8988T (cell line): ENCODE measurements around the gene C3.

Source experiments
- DNase-seq: peaks from one replicate; pipeline ENCODE4 v3.0.0; 2011

C3 gene

DNA sequence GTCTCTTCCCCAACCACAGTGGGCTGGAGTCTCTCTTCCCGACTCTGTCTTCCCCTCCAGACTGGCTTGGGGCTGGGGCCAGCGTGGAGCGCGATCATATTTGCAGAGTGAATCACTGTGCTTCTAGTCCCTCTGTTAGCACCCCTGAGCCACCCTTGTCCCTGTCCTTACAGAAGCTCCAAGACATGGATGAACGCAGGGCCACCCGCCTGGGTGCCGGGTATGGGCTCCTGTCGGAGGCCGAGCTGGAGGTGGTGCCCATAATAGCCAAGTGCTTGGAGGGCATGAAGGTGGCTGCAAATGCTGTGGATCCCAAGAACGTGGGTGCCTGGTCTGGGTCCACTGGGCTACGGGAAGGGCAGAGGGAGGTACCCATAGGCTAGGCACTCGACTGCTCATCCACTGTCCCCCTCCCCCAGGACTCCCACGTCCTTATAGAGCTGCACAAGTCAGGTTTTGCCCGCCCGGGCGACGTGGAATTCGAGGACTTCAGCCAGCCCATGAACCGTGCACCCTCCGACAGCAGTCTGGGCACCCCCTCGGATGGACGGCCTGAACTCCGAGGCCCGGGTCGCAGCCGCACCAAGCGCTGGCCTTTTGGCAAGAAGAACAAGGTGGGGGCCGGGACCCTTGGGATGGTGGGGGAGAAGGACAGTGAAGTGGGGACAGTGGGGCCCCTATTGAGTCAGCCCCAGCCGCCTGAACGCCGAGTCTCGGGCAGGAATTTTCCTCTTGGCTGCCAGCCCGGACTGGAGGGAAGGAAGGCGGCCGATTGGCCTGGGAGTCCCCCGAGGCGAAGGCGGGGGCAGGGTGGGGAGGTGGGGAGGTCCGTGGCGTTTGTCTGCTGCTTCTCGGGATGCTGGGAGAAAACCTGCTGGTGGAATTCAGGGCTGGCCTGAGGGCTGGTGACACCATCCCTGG, 24.2 kb upstream of the C3 start:
- DNase-seq: peak; percentile 75

DNA sequence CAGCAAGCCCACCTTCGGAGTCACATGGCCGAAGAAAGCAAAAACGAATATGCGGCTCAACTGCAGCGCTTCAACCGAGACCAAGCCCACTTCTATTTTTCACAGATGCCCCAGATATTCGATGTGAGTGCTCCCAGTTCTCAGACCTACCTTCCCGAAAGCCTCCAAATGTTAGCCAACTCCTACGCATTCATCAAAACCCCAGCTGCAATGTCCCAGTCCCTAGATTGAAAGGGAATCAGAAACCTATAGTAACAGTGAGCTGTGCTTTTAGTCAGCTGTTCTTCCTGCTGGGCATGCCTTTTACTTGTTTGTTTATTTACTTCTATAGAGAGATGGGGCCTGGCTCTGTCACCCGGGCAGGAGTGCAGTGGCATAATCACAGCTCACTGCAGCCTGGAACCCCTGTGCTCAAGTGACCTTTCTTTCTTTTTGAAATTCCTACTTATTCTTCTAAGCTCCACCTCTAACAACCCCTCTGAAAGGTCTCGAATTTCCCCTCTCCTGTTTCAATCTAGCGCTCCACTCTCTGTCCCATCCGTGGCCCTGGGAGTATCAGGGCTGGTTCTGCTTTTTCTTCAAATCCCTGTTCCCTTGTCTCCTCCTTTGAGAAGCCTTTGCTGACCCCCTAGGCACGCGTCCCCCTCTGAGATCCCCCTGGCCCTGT, 23.4 kb upstream of the C3 start:
- no peak for DNase-seq

DNA sequence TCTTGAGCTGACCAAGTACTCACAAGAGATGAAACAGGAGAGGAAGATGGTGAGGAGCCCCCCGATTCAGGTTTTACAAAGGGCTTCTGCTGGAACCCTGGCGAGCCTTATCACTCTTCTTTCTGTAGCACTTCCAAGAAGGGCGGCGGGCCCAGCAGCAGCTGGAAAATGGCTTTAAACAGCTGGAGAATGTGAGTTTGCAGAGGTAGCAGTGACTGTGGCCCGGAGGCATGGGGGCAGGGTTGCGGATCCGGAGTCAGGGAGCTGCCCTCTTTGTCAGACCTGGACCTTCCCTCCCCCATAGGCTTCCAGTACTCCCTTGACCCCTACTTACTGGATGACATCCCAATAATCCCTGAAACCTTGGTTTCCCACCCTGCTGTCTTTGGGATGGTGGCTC, 22.6 kb upstream of the C3 start:
- no peak for DNase-seq

DNA sequence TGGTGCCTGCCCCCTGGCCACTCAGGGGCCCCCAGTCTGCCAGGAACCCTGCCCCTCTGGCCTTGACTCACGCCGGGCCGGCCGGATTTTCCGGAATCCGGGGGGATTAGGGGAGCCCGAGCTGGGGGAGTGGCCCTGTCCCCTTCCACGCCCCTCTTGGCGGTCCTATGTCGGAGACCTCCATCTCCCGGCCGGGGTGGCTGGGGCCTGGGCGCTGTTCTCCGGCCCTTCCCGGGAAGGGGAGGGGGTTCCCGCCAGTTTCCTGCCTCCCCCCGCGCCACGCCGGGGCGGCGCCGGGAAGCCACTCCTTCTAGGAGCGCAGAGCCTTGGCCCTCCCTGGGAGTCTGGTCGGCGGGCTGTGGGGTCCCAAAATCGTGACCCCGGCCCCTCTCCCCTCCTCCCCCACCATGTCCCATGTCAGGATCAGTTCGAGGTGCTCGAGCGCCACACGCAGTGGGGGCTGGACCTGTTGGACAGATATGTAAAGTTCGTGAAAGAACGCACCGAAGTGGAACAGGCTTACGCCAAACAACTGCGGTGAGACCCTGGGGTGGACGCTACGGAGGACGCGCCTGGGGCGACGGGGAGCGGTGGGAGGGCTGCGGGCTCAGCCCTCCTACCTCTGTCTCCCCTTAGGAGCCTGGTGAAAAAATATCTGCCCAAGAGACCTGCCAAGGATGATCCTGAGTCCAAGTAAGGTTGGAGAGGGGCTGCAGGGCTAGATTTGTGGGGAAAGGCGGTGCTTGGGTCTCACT, 20.3 kb upstream of the C3 start:
- no peak for DNase-seq

DNA sequence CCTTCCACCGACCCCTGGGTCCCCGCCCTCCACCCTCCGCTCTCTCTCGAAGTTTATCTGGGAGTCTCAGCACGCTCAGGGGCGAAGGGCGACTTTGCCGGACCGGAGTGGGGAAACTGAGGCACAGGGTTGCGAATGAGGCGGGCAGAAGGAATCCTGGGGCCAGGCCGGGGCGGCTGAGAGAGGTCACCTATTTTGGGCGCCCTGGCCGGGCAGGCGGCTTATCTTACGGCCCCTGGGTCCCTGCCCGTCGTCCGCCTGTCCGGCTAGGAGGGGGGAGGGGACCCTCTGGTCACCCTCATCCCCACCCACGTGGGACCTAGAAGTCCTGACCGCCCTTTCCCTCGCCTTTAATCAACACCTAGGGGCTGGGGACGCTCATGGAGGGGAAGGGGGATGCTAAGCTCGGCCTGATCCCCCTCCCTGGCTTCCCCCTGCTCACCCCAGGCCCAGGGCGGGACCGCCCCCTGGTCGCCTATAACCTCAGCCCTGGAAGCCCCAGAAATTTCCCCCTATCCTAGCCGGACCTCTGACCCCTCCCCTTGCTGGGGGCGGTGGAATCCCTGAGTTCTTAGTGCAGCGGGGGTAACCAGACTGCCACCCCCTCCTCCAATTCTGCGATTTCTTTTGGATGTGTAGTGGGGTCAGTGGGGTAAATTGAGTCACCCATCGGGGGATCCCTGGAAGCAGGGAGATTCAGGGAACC, 19.6 kb upstream of the C3 start:
- DNase-seq: no peak

DNA sequence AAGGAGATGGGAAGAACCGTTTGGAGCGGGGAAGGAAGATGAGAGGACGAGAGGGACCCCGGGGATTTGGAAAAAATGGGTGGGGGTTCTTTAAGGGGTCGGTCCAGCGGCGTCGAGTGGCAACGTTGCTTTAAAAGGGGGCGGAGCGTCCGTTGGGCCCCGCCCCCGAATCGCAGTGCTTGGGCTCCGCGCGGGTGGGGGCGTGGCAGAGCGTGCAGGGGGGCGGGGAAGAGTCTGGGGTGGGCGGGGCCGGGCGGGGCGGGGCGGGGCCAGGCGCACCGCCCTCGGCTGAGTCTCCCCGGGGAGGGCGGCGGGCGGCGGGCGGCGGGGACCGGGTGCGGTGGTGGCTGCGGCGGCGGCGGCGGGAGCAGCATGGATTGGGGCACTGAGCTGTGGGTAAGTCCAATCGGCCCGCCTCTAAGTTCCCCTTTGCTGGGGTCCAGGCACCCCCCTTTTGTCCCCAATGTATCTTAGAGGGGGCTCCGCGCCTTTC, 19.0 kb upstream of the C3 start, which contains the start of gene TRIP10:
Gene TRIP10, plus strand, starts transcription at position 291 of the 493 bp plus-strand sequence. Its CDS starts 82 bp downstream, at position 373.
- no peak for DNase-seq

DNA sequence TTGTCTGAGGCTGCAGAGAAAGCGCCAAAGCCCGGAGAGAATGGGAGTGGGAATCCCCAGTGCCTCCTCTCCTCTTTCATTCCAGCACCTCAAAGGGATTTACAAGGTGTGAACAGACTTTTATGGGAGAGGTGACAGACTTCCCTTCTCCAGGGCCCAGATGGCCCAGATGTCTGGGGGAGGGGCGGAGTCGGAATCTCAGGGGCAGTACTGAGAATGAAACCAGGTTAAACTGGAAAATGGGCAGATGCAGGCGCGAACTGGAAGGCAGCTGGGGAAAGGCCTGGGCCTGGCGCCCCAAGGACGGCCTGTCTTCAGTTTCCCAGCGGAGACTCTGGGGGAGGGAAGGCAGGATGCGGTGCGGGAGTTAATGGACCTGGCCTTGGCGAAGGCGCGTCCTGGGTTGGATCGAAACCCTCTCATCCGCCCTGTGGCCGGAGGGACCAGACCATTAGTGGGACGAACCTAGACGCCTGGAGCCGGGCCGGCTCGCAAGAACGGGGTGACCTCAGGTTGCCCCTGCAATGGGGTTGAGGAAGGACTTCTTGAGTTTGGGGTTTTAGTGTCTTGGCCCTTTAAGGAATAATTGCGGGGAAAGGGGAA, 18.4 kb upstream of the C3 start:
- no peak for DNase-seq

DNA sequence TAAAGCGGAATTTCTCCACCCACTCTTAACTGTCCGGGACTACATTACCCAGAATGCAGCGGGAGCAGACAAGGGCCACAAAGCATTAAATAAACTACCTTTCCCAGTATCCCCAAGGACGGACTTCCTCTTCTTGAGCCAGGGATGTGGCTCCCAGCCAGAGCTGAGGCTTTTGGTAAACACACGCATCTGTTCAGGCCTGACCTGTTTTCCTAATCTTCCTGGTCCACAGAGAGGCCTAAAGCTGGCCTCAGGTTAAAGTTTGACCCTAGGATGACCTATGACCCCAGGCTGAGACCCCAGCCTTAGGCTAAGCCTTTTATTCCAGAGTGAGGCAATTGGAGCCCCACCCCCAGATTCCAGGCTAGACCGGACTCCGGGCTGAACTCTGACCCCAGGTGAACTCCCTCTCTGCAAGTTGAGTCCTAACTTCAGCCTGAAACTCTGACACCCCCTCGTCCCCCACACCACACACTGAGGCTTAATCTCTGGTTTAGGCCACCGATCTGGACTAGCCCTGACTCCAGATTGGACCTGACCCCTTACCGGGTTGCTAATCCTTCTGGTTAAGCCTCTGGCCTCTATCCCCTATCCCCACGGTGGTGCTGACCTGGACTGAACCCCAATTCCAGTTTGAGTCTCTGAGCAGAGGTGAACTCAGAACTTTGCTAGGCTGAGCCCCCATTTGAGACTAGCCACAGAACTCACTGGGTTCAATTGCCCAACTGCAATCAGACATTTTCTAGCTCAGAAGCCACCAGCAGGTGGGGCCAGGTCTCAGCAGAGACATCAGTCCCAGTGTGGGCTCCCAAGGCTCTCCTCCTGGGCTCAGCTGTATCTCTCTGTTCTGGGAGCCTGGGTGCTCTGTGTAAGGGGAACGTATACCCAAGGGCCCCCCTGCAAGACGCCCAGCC, 17.7 kb upstream of the C3 start:
- DNase-seq: no peak

DNA sequence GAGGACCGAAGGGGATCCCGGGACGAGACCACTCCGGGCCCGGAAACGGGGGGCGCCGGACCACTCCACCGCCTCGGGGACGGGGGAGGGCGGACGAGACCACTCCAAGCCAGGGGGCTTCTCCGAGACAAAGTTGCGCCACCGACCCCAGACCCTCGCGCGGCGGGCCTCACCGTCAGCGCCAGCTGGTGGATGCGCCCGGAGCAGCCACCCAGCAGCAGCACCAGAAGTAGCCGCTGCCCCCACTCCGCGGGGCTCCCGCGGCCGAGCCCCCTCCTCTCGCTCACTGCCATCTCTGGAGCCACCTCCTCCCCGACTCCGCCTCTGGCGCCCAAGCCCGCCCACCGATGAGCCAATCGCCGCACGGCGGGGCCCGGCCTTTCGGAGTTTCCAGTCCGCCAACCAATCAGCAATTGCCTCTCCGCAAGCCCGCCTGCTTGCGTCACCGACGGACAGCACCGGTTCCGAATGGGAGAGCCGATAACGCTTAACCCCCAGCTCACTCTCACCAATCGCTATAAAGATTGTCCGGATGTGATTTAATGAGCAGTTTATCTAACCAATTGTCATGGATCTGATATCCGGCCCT, 16.9 kb upstream of the C3 start, which contains the start of gene GPR108:
Gene GPR108, minus strand, starts transcription at position 297 of the 589 bp plus-strand sequence. Its CDS starts 4 bp downstream, at position 293.
- DNase-seq: peak; percentile 94

DNA sequence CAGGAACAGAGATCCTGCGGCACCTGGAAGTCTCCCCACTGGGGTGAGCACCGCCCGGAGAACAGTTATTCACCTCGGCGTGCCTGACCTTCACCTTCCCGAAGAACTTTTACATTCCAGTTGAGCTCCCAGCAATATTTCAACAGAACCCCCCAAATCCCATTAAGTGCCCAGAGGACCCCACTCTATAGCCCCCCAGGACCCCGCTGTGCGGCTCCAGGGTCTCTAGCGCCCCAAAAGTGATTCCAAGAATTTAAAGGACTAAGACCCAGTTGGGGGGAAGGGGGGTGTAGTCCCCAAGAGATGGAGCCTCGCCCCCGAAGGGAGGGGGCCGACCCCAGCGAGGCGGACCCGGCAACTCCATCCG, 16.4 kb upstream of the C3 start:
- no peak for DNase-seq

DNA sequence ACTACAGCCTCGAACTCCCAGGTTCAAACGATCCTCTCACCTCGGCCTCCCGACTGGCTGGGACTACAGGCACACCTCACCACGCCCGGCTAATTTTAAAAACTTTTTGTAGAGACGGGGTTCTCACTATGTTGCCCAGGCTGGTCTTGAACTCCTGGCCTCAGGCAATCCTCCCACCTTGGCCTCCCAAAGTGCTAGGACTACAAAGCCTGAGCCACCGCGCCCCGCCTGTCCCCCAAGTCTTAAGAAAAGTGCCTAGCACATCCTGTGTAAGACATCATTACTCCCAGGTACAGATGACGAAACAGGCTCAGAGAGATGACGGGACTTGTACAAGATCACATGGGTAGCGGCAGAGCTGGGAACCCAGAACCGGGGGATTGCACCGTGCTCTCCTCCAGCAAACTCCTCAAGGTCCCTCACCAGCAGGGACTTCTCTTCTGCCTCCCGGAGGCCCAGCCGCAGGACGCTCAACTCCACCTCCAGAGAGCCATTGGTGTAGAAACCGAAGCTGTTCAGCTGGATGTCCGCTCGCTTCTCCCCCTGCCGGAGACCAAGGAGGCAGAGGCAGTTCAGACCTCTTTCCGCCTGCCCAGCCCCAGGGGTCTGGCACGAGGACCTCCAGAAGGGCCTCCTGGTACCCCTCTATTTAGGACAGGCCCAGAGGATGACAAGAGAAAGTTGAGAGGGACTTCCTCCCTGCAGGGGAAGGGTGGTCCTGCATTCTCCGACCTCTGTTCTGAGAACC, 15.9 kb upstream of the C3 start:
- DNase-seq: no peak

DNA sequence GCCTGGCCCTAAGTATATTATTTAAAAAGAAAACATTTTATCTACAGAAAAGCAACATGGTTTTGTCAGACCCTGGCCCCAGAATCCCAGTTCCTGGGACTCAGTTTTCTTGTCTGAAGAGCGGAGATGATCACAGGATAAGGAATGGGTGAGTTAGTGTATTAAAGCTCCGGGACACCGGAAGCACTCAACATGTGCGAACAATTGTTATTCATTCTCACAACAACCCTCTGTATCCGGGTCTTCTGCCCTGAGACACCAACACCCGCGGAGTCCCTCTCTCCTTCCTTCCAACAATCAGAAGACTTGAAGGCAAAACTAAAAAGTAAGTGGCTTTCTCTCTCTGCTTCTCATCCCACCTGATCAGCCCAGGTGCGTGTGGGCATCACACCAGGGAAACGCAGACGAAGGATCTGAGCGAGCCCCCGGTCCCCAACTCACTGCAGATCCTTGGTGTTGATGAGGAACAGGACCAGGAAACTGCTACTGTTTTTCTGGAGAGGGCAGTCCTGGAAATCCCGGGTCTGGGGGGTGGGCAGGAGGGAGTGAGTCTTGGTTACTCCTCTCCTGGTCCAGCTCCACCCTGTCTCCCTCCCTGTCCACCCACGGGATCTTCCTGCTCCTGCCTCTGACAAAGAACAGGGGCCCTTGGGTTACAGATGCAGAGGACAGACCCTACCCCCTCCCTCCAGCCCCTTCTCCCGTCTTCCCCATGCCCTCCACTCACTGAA, 14.9 kb upstream of the C3 start:
- no peak for DNase-seq

DNA sequence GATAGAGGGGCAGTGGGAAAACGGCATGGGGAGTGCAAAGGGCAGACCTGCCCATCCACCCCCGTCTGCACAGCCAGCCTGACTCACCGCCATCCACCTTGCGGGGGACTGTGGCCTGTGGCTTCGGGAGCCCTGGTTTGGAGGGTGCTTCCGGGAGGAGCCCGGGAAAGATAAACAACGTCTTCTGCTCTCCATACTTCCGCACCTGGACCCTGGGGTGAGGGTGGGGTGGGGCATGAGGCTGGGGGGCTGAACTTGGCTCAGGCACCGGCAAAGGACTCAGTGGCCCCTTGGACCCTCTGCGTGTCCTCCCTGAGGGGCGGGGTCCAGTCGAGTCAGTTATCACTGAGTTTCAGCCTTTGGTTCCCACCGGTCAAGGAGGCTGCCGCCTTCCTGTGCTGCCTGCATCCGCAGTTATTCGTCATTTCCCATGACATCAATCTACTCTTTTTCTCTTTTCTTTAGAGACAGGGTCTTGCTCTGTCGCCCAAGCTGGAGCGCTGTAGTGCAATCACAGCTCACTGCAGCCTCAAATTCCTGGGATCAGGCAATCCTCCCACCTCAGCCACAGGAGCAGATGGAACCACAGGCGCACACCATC, 13.7 kb upstream of the C3 start:
- no peak for DNase-seq

DNA sequence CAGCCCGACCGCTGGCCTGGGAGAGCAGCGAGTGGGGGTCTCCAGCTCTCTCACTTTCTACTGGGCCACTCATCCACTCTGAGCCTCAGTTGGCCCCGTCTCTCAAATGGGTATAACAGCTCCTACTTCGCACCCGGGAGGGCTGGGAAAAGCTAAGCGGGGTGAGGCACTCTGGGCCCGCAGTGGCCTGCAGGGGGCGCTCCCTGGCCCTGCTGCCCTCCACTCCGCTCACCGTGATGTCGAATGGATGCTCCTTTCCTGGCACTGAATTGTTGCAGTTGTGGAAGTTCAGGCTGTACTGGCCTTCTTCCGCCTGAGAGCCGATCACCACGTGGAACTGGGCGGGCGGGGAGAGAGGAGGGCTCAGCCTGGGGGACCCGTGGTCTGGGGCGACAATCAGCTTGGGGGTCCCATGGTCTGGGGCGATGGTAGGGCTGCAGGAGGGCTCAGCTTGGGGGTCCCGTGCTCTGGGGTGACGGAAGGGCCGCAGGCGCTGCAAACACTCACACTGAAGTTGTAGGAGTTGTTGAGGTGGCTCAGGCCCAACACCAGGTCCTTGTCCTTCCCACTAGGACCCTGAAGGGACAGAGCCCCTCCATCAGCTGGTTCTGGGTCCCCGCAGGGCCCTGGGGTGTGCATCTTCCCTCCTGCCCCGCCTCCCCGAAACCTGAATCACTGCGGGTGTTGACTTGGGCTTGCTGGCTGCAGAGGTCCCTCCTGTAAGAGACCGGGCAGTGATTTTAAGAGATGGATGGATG, 13.1 kb upstream of the C3 start:
- DNase-seq: peak; percentile 76

DNA sequence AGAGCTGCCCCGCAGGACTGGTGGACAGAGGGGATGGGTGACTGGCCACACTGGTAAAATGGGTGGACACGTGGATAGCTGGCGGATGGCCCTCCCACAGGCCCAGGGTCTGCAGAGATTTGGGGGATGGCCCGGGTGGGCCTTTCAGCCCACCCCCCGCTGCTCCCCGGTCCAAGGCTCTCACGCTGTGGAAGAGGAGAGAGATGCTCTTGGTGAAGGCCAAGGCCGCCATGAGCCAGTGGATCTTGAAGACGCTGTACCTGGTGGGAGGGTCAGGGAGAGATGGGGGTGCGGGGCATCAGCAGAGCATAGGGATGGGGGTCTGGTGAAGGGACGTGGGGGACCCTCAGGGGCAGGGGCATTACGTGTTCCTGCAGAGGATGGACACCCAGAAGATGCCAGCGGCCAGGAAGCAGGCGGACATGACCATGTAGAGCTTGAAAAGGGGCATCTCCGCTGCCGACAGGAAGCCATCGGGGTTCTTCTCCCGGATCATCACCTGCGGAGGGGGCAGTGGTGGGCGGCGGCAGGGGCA, 12.4 kb upstream of the C3 start:
- DNase-seq: no peak

DNA sequence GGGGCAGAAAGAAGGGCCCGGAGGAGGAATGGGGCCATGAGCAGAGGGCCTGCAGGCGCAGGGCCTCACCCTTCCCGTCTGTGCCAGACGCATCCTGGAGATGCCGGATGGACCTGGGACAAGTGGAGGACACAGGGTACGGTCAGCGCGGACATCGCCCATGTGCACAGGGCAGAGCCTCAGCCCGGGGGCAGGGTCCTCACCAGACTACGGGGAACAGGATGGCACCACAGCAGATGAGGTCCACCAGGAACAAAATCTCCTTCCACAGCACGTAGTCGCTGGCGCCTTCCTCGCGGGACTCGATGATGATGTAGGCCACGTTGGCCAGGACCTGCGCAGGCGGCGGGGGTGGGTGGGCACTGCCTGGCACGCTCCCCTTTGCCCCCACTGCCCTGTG, 11.4 kb upstream of the C3 start:
- DNase-seq: no peak

DNA sequence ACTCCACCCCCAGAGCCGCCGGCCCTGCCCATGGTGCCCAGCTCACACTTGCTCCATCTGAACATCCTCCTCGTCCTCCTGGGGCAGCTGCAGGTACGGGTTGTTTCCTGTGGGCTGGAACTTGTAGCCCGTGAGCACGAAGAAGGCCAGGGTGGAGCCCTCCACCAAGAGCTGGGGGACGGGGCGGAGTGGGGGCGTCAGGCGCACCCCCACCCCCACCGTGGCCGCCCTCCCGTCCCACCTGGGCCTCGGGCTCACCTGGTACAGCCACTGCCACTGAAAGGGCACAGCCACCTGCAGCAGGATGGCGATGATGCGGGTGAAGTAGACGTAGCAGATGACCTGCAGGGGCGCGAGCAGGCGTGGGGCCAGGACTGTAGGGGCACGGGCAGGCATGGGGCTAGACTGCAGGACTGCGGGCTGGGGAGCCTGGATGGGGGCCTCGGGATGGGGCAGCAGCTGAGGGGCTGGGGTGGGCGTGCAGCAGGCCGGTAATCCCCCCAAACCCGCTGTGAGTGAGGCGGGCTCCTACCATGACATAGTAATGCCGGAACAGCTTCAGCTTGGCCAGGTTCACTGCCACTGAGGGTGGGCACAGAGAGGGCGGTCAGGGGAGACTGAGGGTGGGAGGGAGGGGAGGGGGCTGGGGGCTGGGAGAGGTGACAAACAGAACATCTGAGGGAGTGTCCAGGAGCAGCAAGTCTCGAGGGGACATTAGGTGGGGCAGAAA, 10.7 kb upstream of the C3 start:
- DNase-seq: no peak
